ENCODE measurements around the gene MIGA2. TPM values are rescaled to one million over a fixed set of nuclear protein-coding genes. Genes with fewer than 3 reads are reported as not detected.

MIGA2 gene
- total RNA-seq, 2 experiments from 2014 or later: 34.6 to 35.8 TPM

DNA sequence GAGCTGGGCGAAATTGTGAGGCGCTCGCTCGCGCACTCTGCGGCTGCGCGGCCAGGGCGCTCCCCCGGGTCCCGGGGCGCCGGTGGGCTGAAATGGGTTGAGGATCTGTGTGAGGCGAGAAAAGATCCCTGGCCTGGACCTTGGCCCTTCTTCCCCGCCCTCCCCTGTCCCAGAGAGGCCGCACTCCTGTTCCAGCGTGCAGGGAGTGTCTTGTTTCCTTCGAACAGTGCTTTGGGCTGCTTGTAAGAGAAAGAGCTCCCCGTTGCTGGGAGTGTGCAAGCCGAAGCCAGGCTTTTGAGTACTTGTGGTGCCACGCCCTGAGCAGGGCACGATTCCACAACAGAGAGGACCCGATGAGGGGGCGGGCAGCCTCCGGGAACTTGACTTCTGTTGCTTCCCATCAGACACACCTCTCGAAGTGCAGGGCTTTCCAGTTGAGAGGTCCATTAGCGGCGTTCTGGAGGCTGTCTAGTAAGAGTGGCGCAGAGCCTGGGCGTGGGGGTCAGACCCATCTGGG lies 45.0 kb downstream of the MIGA2 start:
- Mint-ChIP-seq H3K4me3 (peak overlapping the region; percentile 88), H3K27me3 (no peaks in the 10 kb centered on the region), H3K9me3 (no peaks in the 10 kb centered on the region), H3K4me1 (ENCODE audit: low read depth) (peaks cover 21% of the 10 kb centered on the region), H3K27ac (peak overlapping the region; percentile 66), H3K36me3 (ENCODE audit: low read depth) (no peaks in the 10 kb centered on the region)
- intact Hi-C loops (cut with micrococcal nuclease): no loop called here
- POLR2A ChIA-PET: interaction anchor here (1.0 kb wide), 1 partner anchor 16 kb away, joined by 6 read pairs; no protein-coding TSS in a partner anchor
- TF ChIP-seq, protein P1, sequence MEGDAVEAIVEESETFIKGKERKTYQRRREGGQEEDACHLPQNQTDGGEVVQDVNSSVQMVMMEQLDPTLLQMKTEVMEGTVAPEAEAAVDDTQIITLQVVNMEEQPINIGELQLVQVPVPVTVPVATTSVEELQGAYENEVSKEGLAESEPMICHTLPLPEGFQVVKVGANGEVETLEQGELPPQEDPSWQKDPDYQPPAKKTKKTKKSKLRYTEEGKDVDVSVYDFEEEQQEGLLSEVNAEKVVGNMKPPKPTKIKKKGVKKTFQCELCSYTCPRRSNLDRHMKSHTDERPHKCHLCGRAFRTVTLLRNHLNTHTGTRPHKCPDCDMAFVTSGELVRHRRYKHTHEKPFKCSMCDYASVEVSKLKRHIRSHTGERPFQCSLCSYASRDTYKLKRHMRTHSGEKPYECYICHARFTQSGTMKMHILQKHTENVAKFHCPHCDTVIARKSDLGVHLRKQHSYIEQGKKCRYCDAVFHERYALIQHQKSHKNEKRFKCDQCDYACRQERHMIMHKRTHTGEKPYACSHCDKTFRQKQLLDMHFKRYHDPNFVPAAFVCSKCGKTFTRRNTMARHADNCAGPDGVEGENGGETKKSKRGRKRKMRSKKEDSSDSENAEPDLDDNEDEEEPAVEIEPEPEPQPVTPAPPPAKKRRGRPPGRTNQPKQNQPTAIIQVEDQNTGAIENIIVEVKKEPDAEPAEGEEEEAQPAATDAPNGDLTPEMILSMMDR (IDR thresholded peaks at IDR 0.05): no peak
- DNase-seq: peak; percentile 35
- CTCF ChIA-PET: interaction anchor here (0.8 to 2.3 kb wide), 5 partner anchors 12 to 543 kb away, joined by 3 to 10 read pairs (median 5); no protein-coding TSS in a partner anchor
- no peak for ATAC-seq

DNA sequence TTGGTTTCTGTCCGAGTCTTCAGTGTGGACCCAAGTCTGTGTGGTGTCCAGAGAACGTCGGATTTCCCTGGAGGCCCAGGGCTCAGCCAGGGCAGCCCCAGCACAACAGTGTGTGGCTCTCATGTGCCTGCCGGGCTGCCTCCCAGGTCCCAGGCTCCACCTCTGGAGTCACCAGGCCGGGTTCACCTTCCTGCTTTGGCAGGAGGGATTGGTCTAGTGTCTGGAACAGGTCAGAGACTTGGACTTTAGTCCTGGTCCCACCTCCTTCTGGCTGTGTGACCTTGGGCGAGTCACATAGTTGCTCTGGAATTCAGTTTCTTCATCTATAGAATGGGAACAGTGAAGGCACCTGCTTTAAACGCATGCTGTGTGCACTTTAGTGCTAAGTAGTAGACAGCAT lies 47.7 kb downstream of the MIGA2 start:
- no peak for DNase-seq
- CTCF ChIA-PET: interaction anchor here (1.0 to 1.2 kb wide), 2 partner anchors 47 to 56 kb away, joined by 3 to 4 read pairs; no protein-coding TSS in a partner anchor

DNA sequence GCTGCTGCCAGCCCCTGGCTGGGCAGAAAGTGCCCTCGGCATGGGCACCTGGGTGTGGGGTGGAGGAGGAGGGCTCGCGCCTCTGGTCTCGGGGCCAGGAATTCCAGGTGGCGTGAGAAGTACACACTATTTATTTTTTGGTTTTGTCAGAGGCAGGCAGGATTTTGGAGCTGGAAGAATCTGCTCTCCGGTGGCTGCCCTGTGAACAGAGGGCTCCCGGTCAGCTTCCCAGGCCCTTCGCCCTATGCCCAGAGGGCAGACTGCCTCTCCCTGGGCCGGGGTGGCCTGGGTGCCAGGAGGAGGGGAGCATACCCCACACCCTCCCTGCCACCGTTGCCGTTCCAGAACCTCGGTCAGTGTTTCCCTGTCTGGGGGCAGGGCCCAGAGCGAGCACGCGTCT lies 52.8 kb downstream of the MIGA2 start:
- ChIA-PET POLR2A (no interaction called here), CTCF (no interaction called here)
- no peak overlapping the region for H3K27ac Mint-ChIP-seq
- no peak overlapping the region for H3K4me3 Mint-ChIP-seq
- no peaks in the 10 kb centered on the region for H3K27me3 Mint-ChIP-seq
- no peaks in the 10 kb centered on the region for H3K4me1 Mint-ChIP-seq (ENCODE audit: low read depth)
- H3K9me3 Mint-ChIP-seq: no peaks in the 10 kb centered on the region
- peaks cover 4% of the 10 kb centered on the region for H3K36me3 Mint-ChIP-seq (ENCODE audit: low read depth)
- intact Hi-C loops (cut with micrococcal nuclease): no loop called here
- ATAC-seq (no peak), DNase-seq (no peak)
- TF ChIP-seq, protein P1 (IDR thresholded peaks at IDR 0.05): no peak

More for the DNA sequence above, 47.7 kb downstream of the MIGA2 start:
- TF ChIP-seq, protein P1 (IDR thresholded peaks at IDR 0.05): no peak
- Mint-ChIP-seq H3K27ac (no peak overlapping the region), H3K4me3 (no peak overlapping the region), H3K9me3 (no peaks in the 10 kb centered on the region), H3K36me3 (ENCODE audit: low read depth) (no peaks in the 10 kb centered on the region), H3K27me3 (no peaks in the 10 kb centered on the region), H3K4me1 (ENCODE audit: low read depth) (peaks cover 21% of the 10 kb centered on the region)
- ATAC-seq: no peak
- intact Hi-C loops (cut with micrococcal nuclease): no loop called here
- POLR2A ChIA-PET: no interaction called here

DNA sequence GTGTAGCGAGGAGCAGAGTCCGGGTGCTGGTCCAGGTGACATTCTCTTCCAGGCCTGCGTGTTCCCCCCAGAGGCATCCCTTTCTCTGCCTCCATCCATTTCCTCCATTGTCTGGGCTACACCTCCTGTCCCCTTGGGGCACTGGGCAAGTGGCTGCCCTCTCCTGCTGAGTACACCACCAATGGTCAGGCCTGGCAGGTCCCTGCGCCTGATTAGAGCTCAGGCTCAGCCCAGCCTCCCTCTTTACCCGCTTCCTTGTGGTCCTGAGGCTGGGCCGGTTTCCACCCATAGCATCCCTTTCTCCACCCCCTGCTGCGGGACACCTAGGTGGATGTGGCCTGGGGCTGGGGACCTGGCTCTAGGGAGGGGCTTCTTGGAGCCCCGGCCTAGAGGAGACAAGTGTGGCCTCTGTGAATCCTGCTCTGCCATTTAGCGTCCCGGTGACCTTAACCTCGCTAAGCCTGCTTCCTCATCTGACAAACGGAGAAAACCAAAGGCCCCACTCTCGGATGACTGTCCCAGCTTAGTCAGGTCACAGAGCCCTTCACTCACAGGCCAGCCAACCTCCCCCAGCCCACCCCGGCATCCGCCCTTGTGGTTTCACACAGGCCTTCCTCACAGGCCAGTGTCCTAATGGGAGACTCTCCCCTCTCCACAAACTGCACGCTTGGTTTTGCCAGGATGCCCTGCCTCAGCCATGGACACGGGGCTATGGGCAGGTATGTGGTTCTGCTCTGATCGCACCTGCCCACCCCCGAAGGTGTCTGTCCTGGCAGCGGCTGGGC lies 57.4 kb downstream of the MIGA2 start:
- Mint-ChIP-seq H3K4me3 (no peak overlapping the region), H3K9me3 (no peaks in the 10 kb centered on the region), H3K4me1 (ENCODE audit: low read depth) (no peaks in the 10 kb centered on the region), H3K27me3 (no peaks in the 10 kb centered on the region), H3K36me3 (ENCODE audit: low read depth) (peaks cover 4% of the 10 kb centered on the region), H3K27ac (no peak overlapping the region)
- POLR2A ChIA-PET: no interaction called here
- ATAC-seq (no peak), DNase-seq (no peak)
- intact Hi-C loops (cut with micrococcal nuclease): no loop called here
- TF ChIP-seq, protein P1 (IDR thresholded peaks at IDR 0.05): no peak
- CTCF ChIA-PET: no interaction called here
